Measurements from ENCODE around the gene GRIN2C.

GRIN2C gene

DNA sequence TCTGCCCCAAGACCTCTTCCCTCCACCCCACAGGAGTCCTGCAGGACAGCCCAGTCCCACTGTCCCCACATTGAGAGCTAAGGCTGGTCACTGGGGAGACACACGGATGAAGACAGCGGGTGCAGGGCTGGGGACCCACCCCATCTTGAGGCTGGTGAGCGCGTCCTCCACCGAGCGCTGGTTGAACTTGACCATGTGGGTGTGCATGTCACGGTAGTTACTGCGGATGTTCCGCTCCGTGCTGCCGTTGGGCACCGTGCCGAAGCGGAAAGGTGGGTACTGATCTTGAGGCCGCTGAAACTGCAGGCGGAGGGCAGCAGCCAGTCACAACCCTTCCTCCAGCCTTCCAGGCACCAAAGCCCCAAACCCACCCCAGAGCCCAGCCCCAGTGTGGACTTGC lies 13.1 kb downstream of the GRIN2C start:
- no peak for DNase-seq

DNA sequence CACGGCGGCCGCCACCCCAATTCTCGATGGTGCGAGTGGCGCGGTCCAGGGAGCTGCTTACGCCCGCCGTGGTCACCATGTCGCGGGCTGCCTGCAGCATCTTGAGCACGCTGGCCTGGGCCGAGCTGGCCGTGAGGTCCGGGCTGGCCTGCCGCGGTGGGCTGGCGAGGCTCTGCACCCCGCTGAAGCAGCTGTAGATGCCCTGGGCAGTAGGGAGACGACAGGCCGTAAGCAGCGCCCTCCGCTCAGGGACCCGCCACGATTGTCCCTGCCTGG lies 16.4 kb downstream of the GRIN2C start:
- no peak for DNase-seq

DNA sequence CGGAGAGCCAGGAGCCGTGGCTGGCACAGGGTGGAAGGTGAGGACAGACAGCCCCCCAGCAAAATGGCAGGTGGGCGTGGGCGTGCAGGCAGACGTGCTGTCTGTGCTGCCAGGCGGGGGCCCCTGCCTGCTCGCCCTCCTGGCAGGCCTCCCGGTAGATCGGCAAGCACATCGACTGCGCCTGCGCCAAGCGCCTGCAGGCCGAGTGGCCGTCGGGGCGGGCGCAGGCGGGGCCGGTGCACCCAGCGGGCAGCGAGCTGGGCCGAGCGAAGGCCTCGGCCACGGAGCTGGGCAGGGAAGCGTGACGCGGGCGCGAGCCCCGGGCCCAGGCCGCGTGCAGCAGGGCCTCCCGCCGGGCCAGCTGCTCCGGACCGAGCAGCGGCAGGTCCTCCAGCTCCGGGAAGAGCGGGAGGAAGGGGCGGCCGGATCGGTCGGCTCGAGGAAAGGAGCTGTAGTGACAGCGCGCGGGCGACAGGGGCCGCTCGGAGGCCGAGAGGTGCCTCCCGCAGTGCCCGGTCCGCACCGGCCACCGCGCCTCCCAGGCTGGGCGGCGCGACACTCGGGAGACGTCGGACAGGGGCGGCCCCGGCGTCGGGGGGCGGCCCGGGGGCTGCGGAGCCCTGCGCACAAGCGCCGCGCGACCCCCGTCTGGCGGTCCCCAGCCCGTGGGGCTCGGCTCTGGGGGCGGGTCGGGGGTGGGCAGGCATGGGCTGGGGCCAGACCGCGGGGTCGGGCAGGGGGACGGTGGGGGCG lies 16.9 kb downstream of the GRIN2C start:
- peak in 12 of 14 donors; percentile 27 to 89 (median 69) for DNase-seq

DNA sequence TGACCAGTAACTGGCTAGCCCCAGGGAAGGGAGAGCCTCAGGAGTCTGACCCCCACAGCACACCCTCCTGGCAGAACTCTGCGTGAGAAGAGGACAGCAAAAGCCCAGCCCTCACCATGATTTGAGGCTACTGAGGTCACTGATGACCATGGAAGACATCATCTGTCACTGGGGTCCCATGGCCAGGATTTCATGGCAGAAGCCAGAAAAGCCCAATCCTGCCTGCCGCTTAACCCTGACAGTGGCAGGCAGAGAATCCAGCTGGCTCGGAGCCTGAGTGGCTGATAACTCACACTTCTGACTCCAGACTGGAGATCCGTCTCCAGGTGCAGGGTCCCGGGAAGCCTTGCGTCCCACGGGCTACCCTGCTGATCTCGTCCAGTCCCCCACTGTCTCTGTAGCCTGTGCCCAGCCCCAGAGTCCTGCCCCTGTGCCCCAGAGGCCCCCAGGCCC lies 17.5 kb downstream of the GRIN2C start:
- DNase-seq: peak in 2 of 14 donors; percentile 53 to 66

DNA sequence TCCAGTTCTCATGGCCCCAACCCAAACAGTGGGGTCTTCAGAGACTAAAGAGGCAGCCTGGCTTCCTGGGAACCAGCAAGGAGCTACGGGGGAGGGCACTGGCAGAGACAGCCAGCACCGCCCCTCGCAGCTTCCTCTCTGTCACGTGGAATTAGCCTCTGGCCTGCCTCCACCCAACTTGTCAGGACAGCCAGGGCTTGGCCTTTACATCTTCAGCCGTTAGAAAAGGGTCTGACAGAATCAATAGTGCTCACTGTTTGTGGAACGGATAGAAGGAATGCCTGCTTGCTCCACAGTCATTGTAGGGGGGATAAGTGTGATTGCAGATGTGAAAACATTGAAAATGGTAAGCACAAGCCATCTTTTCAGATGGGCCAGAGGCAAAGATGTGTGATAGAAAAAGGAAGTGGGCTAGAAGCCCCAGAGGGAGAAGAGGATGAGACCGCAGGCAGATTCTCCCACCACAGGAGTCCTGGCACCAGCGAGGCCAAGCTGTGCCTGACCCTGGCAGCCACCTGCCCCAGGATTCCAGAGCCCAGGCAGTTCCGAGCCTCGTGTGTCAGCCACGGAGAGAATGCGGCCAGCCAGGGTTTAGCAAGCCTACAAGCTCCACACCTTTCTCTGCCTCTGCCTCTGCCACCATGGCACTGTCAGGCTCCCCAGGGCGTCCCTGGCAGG lies 18.6 kb downstream of the GRIN2C start:
- peak in 12 of 14 donors; percentile 6 to 87 (median 58) for DNase-seq

DNA sequence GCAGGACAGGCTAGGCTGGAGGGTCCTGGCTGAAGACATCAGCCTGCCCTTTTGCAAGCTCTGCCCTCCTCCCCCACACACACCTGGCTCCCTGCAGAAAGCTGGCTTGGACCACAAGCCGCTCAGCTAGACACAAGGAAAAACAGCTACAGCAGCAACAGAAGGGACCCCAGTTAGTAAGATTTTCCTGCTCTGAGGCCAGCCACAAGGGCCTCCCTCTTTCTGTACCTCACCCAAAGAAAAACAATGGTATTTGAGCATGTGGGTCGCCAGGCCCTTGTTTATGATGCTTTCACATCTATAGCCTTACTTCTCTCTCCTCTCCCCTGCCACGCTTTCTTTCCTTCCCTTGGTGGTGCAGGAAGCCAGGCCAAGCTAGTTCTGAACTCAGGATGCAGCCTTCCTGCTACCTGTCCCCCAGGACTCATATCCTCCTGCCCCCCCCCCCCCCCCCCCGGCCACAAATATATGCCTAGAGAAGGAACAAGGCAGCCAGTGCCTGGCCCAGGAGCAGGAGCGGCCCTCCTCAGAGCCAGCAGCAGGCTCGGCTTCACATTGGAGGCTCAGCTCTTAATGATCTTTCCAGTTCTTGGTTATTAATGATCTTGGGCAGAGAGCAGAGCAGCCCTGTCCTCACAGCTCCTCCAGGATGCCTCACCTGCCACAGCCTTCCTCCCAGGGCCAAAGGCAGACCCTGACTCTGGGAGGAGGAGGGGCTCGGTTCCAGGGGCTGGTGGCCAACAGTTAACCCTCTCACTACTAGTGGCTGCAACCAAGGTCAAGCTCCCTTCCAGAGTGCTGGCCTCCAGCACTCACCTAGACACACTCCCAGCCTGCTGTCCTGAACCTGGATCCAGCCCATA lies 19.5 kb downstream of the GRIN2C start:
- peak in 1 of 14 donors; percentile 57 for DNase-seq

DNA sequence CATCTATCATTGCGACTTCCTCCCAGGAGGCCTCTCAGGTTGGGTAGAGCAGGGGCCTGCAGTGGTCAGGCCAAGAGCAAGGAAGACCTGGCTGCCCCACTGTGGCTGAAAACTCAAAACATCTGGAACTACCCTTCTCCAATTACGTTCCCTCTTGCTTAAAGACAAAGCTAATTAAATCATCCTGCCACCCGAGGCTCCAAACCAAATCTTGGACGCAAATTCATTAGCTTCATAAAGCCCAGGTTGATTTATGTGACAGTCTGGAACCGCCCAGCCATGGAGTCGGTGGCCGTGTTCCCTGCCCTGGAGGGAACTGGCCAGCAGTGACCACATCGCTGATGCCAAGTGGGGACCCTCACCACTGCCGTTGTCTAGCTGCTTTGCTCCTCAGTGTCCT lies 21.4 kb downstream of the GRIN2C start:
- DNase-seq: no peak

DNA sequence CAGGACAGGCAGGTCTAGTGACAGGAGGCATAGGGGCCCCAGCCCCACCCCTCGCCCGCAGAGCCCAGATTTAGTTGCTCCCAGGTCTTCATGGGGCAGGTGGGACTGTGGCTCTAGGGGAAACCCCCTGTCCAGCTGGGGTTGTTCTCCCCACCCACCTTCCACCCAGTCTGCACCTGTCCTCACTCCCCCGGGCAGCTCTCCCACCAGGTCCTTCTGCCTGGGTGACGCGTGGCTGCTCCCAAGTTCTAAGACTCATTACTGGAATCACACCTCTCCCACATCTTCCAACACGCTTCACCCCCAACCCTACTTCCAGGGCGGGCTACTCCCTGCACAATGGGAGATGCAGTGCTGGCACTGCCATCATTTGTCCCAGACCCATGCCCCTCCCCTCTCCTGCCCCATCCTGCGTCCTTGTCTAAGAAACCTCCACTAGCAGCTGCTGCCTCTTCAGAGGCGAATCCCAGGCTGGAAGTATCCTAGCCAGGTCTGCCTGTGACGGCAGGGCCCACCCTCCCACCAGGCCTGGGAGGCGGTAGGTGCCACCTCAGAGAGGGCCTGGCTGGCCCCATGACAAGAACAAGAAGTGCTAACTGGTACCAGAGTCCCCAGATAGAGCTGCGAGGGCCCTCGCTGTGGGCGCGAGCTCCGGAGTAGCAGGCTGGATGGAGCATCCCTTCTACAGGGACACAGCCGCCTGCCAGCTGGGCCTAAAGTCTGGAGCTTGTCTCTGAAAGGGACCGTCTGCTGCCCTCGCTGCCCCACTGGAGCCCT lies 22.8 kb downstream of the GRIN2C start:
- peak in 1 of 14 donors; percentile 50 for DNase-seq

DNA sequence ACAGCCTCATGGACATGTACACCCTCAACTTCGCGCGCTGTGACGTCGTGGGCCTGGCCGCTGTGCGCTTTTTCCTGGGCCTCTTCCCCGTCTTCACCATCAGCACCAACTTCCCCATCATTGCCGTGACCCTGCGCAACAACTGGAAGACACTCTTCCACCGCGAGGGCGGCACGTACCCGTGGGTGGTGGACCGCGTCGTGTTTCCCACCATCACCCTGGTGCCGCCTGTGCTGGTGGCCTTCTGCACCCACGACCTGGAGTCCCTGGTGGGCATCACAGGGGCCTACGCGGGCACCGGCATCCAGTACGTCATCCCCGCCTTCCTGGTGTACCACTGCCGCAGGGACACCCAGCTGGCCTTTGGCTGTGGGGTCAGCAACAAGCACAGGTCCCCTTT lies 23.5 kb downstream of the GRIN2C start:
- DNase-seq: no peak

DNA sequence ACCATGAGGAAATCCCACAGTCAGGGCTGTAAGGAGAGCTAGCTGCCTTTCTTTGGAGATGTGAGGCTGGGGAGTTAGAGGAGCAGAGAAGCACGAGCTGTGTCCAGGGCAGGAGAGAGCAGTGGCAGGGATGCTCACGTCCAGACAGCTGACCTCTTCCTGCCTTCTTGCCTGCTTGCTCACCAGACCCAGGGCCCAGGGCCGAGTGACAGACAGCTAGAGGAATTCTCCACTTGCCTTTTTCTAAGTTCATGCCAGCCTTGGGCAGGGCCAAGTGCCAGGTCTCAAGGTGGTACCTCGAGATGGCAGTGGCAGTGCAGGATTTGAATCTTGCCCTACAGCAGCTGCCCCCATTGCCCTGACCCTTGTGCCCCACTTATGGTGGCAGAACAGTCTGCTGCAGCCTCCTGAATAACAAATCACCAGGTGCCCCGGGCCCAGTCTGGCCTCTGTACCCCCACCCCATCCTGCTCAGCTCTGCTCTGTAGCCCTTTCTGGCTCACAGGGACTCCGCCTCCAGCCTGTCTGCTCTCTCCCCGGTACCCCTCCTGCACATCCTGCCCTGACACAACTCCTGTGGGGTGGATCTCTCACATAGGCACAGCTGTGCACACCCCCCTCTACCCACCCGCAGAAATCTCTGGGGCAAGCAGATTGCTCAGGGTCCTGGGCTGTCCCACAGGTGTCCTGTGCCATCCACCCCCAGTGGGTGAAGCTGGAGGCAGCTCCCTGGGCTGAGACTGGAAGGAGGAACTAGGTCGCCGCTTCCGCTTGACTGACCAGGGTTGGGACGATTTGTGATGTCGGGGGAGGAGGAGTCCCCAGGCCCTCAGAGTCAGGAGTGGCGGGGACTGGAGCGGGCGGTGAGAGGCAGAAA lies 25.9 kb downstream of the GRIN2C start:
- peak in 12 of 14 donors; percentile 10 to 91 (median 60) for DNase-seq

DNA sequence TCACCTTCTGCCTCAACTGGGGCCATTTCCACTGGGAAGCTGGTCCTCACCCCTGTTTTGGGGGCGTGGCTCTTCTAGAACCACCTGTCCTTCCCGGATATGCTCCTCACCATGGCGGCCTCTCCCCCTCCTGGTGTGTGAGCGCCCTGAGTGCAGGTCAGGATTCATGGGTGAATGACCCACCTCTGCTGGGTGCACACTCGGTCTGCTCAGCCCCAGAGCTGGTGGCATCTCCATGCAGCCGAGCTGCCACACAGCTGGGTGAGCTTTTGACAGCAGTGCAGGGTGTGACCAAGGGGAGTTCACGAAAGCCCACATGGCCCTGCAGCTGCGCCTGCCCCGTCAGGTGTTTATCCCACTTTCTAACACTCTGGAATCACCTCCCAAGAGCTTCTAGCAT lies 27.3 kb downstream of the GRIN2C start:
- DNase-seq: no peak

DNA sequence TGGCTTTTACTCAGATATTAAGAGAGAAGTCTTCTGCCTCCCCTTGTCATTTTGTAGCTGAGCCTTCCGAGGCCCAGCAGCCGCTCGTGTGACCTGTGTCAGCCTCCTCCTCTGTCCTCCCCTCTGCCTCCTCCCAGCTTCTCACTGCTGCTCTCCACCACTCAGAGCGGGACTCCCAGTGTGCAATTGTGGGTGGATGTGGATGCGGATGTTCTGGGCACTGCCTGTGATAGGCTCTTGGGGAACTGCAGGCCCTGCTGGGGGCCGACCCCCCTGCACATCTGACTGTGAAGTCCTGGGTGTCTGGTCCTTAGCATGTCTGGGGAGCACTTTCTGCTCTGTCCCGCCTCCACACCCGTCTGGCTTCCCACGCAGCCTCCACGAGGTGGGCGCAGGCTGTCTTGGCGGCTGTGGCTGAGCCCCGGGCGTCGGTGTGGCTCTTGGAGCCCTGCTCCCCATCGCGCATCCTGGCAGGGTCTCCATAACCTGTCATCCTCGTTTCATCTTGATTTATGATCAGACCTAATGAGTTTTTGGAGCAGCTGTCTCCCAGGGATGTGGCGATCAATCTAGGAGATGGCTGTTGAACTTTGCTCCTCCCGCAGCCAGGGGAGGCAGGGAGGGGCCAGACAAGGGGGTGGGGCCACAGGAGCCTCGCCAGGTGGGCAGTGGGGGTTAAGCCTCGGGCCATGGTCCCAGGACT lies 28.1 kb downstream of the GRIN2C start:
- no peak for DNase-seq

DNA sequence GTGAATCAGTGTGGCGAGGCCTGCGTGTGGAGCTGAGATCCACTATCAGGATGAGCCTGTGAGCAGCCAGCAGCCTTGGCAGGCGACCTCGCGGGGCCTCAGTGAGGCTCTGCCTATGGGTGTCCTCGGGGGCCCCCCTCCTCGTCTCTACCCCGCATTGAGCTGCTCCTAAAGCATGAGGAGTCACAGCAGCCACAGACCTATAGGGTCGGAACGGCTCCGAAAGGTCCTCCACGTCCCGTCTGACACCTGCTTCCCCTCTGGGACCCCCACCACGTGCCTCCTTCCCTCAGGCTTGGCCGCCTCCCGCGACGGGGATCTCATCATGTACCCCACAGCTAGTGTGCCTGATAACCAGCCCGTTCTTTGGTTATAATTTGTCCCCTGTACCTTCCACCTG lies 28.8 kb downstream of the GRIN2C start:
- DNase-seq: no peak

DNA sequence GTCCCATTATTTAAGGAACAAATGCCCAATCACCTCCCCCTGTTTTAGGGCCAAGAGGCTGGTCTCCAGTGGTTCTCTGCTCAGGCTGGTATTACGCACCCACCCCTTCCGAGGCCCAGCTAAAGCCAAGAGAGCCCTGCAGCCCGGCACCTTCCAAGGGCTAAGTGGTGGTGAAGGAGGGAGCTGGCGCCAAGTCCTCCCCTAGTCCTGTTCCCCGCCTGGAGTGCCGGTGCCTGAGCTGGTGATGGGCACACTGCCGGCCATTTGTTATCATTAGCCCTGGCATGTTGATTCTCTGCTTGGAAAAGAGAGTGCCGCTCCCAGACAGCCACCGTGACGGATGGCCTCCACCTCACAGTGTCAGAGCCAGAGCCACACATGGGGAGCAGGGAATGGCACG lies 31.9 kb downstream of the GRIN2C start:
- DNase-seq: peak in 4 of 14 donors; percentile 14 to 62 (median 18)

DNA sequence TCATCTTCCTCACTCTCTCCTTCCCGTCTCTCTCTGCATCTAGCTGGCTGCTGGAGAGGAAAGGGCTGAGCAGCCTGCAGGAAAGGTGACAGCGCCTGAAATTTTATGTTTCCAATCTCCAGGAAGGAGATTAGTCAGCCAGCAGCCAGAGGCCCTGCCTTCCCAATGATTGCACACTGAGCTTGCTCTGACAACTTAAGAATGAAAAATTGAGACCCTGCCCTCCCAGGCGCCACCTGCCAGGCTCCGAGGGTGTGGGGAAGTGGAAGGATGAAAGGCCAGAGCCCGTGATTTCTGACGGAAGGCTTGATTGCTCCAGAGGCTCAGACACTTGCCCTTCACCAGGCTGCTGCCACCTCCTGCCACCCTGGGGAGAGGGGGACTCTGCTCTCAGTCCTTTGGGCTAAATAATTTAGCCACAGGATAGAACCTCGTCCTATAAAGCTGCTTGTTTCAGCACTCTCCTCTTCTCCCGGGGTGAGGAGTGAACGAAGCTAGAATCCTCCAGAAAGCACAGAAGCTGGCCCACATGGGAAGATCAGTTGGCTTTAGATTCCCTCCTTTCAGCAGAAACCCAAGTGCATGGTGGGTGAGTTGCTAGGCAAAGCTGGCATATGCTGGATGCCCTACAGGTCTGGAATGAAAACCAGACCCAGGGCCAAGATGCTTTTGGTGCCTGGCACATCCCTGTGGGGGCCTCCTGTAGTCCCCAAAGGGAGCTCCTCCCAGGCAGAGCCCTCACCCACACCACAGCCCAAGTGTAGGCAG lies 33.5 kb downstream of the GRIN2C start:
- peak in 6 of 14 donors; percentile 19 to 70 (median 38) for DNase-seq

DNA sequence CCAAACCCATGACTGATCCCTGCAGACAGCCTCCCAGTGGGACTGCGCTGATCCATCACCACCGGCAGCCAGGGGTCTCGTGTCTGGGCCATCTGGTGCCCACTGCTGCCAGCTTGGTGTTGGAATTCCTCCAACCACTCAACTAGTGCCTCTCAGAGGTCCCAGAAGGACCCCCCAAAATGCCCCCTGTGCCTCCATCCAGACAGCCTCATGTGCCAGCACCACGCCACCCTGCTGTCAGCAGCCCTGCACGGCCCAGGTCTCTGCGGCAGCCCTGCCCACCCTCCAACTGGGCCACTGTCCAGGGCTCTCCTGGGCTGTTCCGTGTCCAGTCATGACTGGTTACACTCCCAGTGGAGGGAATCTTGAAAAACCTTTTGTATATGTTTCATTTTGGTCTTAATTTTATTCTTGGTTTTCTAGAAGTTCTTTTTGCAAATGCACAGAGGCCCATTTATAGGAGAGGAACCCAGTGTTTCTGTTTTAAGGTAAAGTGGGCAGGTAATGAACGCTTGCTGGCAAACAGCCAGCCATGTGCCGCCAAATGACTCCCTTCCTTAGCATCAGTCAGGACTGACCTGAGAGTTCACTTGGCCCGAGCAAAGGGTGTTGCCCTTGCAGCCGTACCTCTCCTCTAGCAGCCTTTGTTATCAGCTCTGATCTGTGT lies 34.6 kb downstream of the GRIN2C start:
- DNase-seq: peak in 1 of 14 donors; percentile 77

DNA sequence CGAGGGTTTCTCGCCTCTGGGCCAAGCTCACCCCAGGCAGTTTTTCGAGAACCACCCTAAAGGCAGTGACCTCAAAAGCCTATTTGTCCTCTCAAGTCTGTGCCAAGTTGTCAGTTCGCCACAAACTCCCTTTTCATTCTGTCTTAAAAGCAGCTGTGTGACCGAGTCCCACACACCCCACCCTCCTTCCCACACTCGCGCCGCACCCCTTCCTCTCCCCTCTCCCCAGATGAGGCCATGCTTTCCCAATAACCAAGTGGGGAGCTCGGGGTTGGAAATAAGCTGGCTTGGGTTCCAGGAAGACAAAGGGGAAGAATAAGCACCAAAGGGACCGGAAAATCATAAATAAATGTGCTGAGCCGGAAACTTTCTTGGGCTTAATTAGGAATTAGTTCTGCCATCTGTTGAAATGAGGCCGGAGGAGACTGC lies 36.7 kb downstream of the GRIN2C start:
- DNase-seq: peak in 8 of 14 donors; percentile 25 to 69 (median 66)

DNA sequence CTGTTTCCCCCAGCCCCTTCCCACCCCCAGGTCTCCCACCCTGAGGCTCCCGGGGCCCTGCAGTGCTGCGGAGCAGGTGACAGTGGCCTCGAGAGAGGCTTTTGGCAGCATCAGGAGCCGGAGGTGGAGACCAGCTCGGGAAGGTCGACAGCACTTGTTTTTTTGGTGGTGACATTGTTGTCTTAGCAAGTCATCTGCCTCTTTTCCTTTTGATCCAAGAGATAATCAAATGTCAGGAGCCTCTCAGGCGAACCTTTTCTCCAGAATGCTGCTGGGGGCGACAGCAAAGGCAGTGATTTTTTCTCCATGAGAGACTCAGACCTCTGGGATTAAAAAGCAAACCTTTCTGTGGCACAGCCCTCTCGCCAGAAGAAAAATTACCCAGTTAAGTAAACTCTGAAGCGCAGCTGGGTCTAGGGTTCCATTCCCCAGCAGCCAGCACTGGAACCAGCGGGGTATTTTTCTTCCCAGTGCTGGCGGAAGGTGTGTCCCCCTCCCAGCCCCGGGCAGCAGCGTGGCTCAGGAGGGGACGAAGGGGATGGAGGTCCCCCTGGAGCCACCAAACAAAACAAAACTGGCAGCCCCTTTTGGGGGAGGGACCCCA lies 37.2 kb downstream of the GRIN2C start:
- peak in 8 of 14 donors; percentile 22 to 67 (median 54) for DNase-seq

Data from C1 segment of cervical spinal cord (tissue), 14 donors.